Activated CD4-positive, alpha-beta T cell treated with anti-CD3 and anti-CD28 coated beads for 36 hours (primary cell): Measurements from ENCODE around the gene AKAP7. TPM values are rescaled to one million over a fixed set of nuclear protein-coding genes. Genes with fewer than 3 reads are reported as not detected.
"Not testable (repeated sequence)": the region's sequence is repeated elsewhere in the genome, so short reads cannot be mapped to it uniquely, and the experiment has no call there.

Experiments
- ATAC-seq: fragments of 200-7000 bp; cut with Tn5 transposase; one replicate; pipeline ENCODE4 v1.10.0; 2021; ENCODE audit warnings: mild to moderate bottlenecking, moderate library complexity
- CTCF ChIA-PET: fragments of 350-600 bp; sonication (Branson Sonifier 250); formaldehyde crosslinking; loops from one replicate; lab custom pipeline; 2021; ENCODE audit warnings: antibody characterized with exemption; lab: Charles Lee
- POLR2A ChIA-PET: fragments of 350-600 bp; sonication (Branson Sonifier 250); formaldehyde crosslinking; loops from one replicate; lab custom pipeline; 2021; ENCODE audit warnings: antibody characterized with exemption, inconsistent platforms; lab: Charles Lee
- DNase-seq: peaks from one replicate; pipeline ENCODE4 v3.0.0-alpha.2; 2020
- H3K27ac Mint-ChIP-seq: one replicate; pipeline ENCODE4 v1.8.0; 2021; ENCODE audit warnings: mixed read lengths
- H3K27me3 Mint-ChIP-seq: one replicate; pipeline ENCODE4 v1.8.0; 2021; ENCODE audit warnings: mixed read lengths
- H3K36me3 Mint-ChIP-seq: one replicate; pipeline ENCODE4 v1.8.0; 2021; ENCODE audit warnings: low read depth, mixed read lengths
- H3K4me1 Mint-ChIP-seq: one replicate; pipeline ENCODE4 v1.8.0; 2021; ENCODE audit warnings: mixed read lengths
- H3K4me3 Mint-ChIP-seq: one replicate; pipeline ENCODE4 v1.8.0; 2021; ENCODE audit warnings: mild to moderate bottlenecking, moderate library complexity, mixed read lengths
- H3K9me3 Mint-ChIP-seq: one replicate; pipeline ENCODE4 v1.8.0; 2021; ENCODE audit warnings: low read depth, mixed read lengths
- intact Hi-C, 2 experiments: fragments of 100-400 bp; cut with DNase I in 1 of 2; cut with micrococcal nuclease in 1 of 2; formaldehyde crosslinking; loops; one replicate each; pipeline versions ENCODE4 v1.14.2 to v1.15.1; 2022 to 2024; cut with DNase I, micrococcal nuclease
- total RNA-seq, 2 experiments: library from RNA; stranded (reverse); gene quantifications; one replicate each; pipeline ENCODE4 v1.2.3, GENCODE V29; 2021

Gene AKAP7
- 1 to 10 TPM; 5.1 to 6.0 TPM for total RNA-seq

- DNase-seq: peak; percentile 76
- Mint-ChIP-seq H3K27ac (peak within 1 kb of the TSS; percentile 97), H3K4me3 (peak within 1 kb of the TSS; percentile 91), H3K9me3 (no peaks in the 10 kb centered on the region), H3K36me3 (no peaks in the 10 kb centered on the region), H3K27me3 (no peaks in the 10 kb centered on the region), H3K4me1 (peaks cover 12% of the 10 kb centered on the region)
- ChIA-PET POLR2A (no interaction called here), CTCF (no interaction called here)
- intact Hi-C loops: loop anchor here (2.0 to 5.0 kb wide), 4 partner anchors 73 to 493 kb away; partner anchors contain the start of genes EPB41L2 (in 1 of the 2) and MED23 (in 1 of the 2)
- peak; percentile 81 for ATAC-seq
Observed at GRCh38 chr6:131135244-131136020, at the start of gene AKAP7. Gene AKAP7 (plus strand): TSS chr6:131135467. CDS start chr6:131135764, 297 bp downstream.

- POLR2A ChIA-PET, H3K27ac Mint-ChIP-seq, ATAC-seq, H3K27me3 Mint-ChIP-seq, intact Hi-C loops, CTCF ChIA-PET, DNase-seq, H3K36me3 Mint-ChIP-seq, H3K4me3 Mint-ChIP-seq, H3K4me1 Mint-ChIP-seq: not testable (repeated sequence)
- peaks cover 15% of the 10 kb centered on the region for H3K9me3 Mint-ChIP-seq
Observed at GRCh38 chr6:131090339-131090738, 44.9 kb upstream of the AKAP7 start.

- H3K36me3 Mint-ChIP-seq, H3K9me3 Mint-ChIP-seq, H3K4me1 Mint-ChIP-seq, ATAC-seq, intact Hi-C loops, H3K27me3 Mint-ChIP-seq, H3K4me3 Mint-ChIP-seq, DNase-seq, POLR2A ChIA-PET, H3K27ac Mint-ChIP-seq, CTCF ChIA-PET: not testable (repeated sequence)
Observed at GRCh38 chr6:131091944-131092343, 43.3 kb upstream of the AKAP7 start.

- ATAC-seq: no peak
- CTCF ChIA-PET: no interaction called here
- no peak overlapping the region for H3K27ac Mint-ChIP-seq
- no peak for DNase-seq
- intact Hi-C loops: no loop called here
- H3K9me3 Mint-ChIP-seq: peaks cover 4% of the 10 kb centered on the region
- peaks cover 2% of the 10 kb centered on the region for H3K27me3 Mint-ChIP-seq
- no peak overlapping the region for H3K4me3 Mint-ChIP-seq
- no peaks in the 10 kb centered on the region for H3K4me1 Mint-ChIP-seq
- POLR2A ChIA-PET: no interaction called here
- H3K36me3 Mint-ChIP-seq: no peaks in the 10 kb centered on the region
Observed at GRCh38 chr6:131093334-131093733, 41.9 kb upstream of the AKAP7 start.

- Mint-ChIP-seq H3K4me3 (no peak overlapping the region), H3K27me3 (no peaks in the 10 kb centered on the region), H3K27ac (no peak overlapping the region), H3K9me3 (peaks cover 6% of the 10 kb centered on the region), H3K36me3 (no peaks in the 10 kb centered on the region), H3K4me1 (no peaks in the 10 kb centered on the region)
- DNase-seq (no peak), ATAC-seq (no peak)
- ChIA-PET CTCF (no interaction called here), POLR2A (no interaction called here)
- intact Hi-C loops: no loop called here
Observed at GRCh38 chr6:131096786-131097185, 38.5 kb upstream of the AKAP7 start.

- H3K9me3 Mint-ChIP-seq: peaks cover 2% of the 10 kb centered on the region
- no peak for ATAC-seq
- no peaks in the 10 kb centered on the region for H3K27me3 Mint-ChIP-seq
- no peaks in the 10 kb centered on the region for H3K36me3 Mint-ChIP-seq
- H3K4me1 Mint-ChIP-seq: no peaks in the 10 kb centered on the region
- intact Hi-C loops: no loop called here
- ChIA-PET CTCF (interaction anchor here (0.6 kb wide), 1 partner anchor 483 kb away, joined by 4 read pairs; no protein-coding TSS in a partner anchor), POLR2A (no interaction called here)
- no peak for DNase-seq
- H3K4me3 Mint-ChIP-seq: no peak overlapping the region
- no peak overlapping the region for H3K27ac Mint-ChIP-seq
Observed at GRCh38 chr6:131101911-131102680, 33.2 kb upstream of the AKAP7 start.

GRCh38 chr6:131103296-131103695 is 32.0 kb upstream of the AKAP7 start:
- H3K4me3 Mint-ChIP-seq: no peak overlapping the region
- H3K27me3 Mint-ChIP-seq: no peaks in the 10 kb centered on the region
- ChIA-PET POLR2A (no interaction called here), CTCF (no interaction called here)
- intact Hi-C loops: no loop called here
- no peaks in the 10 kb centered on the region for H3K36me3 Mint-ChIP-seq
- no peak for ATAC-seq
- peaks cover 2% of the 10 kb centered on the region for H3K9me3 Mint-ChIP-seq
- DNase-seq: no peak
- H3K4me1 Mint-ChIP-seq: no peaks in the 10 kb centered on the region
- H3K27ac Mint-ChIP-seq: no peak overlapping the region

- Mint-ChIP-seq H3K4me3 (no peak overlapping the region), H3K36me3 (no peaks in the 10 kb centered on the region), H3K27ac (no peak overlapping the region), H3K27me3 (no peaks in the 10 kb centered on the region), H3K4me1 (no peaks in the 10 kb centered on the region), H3K9me3 (no peaks in the 10 kb centered on the region)
- ChIA-PET CTCF (no interaction called here), POLR2A (no interaction called here)
- intact Hi-C loops: no loop called here
- DNase-seq (no peak), ATAC-seq (no peak)
Observed at GRCh38 chr6:131103901-131104300, 31.4 kb upstream of the AKAP7 start.

- Mint-ChIP-seq H3K9me3 (no peaks in the 10 kb centered on the region), H3K27me3 (no peaks in the 10 kb centered on the region), H3K4me3 (no peak overlapping the region), H3K36me3 (no peaks in the 10 kb centered on the region), H3K27ac (no peak overlapping the region), H3K4me1 (no peaks in the 10 kb centered on the region)
- DNase-seq (no peak), ATAC-seq (no peak)
- CTCF ChIA-PET: interaction anchor here (1.3 to 2.0 kb wide), 2 partner anchors 21 to 222 kb away, joined by 3 to 4 read pairs; no protein-coding TSS in a partner anchor
- POLR2A ChIA-PET: no interaction called here
- intact Hi-C loops: no loop called here
Observed at GRCh38 chr6:131107151-131107550, 28.1 kb upstream of the AKAP7 start.

GRCh38 chr6:131112249-131112648 is 23.0 kb upstream of the AKAP7 start:
- no peaks in the 10 kb centered on the region for H3K9me3 Mint-ChIP-seq
- no peak overlapping the region for H3K4me3 Mint-ChIP-seq
- ChIA-PET CTCF (interaction anchor here (0.7 to 2.2 kb wide), 3 partner anchors 18 to 227 kb away, joined by 3 to 9 read pairs (median 4); no protein-coding TSS in a partner anchor), POLR2A (no interaction called here)
- no peaks in the 10 kb centered on the region for H3K27me3 Mint-ChIP-seq
- DNase-seq: no peak
- no peaks in the 10 kb centered on the region for H3K4me1 Mint-ChIP-seq
- ATAC-seq: no peak
- H3K27ac Mint-ChIP-seq: no peak overlapping the region
- intact Hi-C loops: loop anchor here in 1 of 2 experiments (10.0 kb wide), 1 partner anchor 787 kb away; no protein-coding TSS in a partner anchor
- no peaks in the 10 kb centered on the region for H3K36me3 Mint-ChIP-seq

GRCh38 chr6:131115651-131116050 is 19.6 kb upstream of the AKAP7 start:
- Mint-ChIP-seq H3K27me3 (no peaks in the 10 kb centered on the region), H3K9me3 (no peaks in the 10 kb centered on the region), H3K36me3 (no peaks in the 10 kb centered on the region), H3K4me1 (no peaks in the 10 kb centered on the region), H3K27ac (no peak overlapping the region), H3K4me3 (no peak overlapping the region)
- no peak for DNase-seq
- intact Hi-C loops: loop anchor here (1.0 to 10.0 kb wide), 3 partner anchors 230 to 791 kb away; no protein-coding TSS in a partner anchor
- ChIA-PET CTCF (interaction anchor here (0.8 to 3.9 kb wide), 6 partner anchors 18 to 418 kb away, joined by 3 to 79 read pairs (median 9); no protein-coding TSS in a partner anchor), POLR2A (no interaction called here)
- ATAC-seq: no peak
